ENCODE measurements around the gene PTPN12.

The PTPN12 gene

DNA sequence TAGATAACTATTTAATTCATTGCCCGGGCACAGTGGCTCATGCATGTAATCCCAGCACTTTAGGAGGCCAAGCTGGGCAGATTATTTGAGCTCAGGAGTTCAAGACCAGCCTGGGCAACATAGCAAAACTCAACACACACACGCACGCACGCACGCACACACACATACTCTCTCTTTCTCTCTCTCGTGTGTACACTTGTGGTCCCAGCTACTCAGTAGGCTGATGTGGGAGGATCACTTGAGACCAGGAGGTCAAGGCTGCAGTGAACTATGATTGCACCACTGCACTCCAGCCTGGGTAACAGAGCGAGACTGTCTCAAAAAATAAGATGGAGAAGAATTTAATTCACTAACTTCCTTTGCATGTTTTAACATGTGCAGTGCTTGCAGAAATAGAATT is 38.1 kb downstream of the PTPN12 start:
- peaks cover 15% of the 10 kb centered on the region; the same call in 1 of the 2 replicates for H3K36me3 ChIP-seq (ENCODE audit: insufficient read depth, low read length)
- H3K27me3 ChIP-seq (ENCODE audit: insufficient read depth, low read length, poor library complexity, severe bottlenecking): no peaks in the 10 kb centered on the region

GRCh38 chr7:77576856-77577255 is 39.8 kb downstream of the PTPN12 start:
- no peaks in the 10 kb centered on the region for H4K20me1 ChIP-seq (ENCODE audit: insufficient read depth, low read length, poor library complexity, severe bottlenecking)
- peaks cover 3% of the 10 kb centered on the region for H3K4me1 ChIP-seq (ENCODE audit: insufficient read depth, low read length, poor library complexity, severe bottlenecking)
- H3K27me3 ChIP-seq (ENCODE audit: insufficient read depth, low read length, poor library complexity, severe bottlenecking): no peaks in the 10 kb centered on the region
- TF ChIP-seq EZH2phosphoT487 (IDR thresholded peaks at IDR 0.05; ENCODE audit: borderline replicate concordance): no peak
- no peak for TF ChIP-seq CTCF (conservative IDR thresholded peaks at IDR 0.05; ENCODE audit: low read length)
- H3K4me3 ChIP-seq (ENCODE audit: low read length, poor library complexity, severe bottlenecking): no peak overlapping the region
- no peak overlapping the region for H3K9ac ChIP-seq (ENCODE audit: low read depth, low read length, poor library complexity, severe bottlenecking)
- peaks cover 15% of the 10 kb centered on the region; the same call in 1 of the 2 replicates for H3K36me3 ChIP-seq (ENCODE audit: insufficient read depth, low read length)
- no peaks in the 10 kb centered on the region for H3F3A ChIP-seq (ENCODE audit: low read depth)
- H3K79me2 ChIP-seq (ENCODE audit: insufficient read depth, low read length): no peaks in the 10 kb centered on the region
- no peaks in the 10 kb centered on the region for H3K9me3 ChIP-seq (ENCODE audit: insufficient read depth, low read depth, low read length)
- H3K4me2 ChIP-seq (ENCODE audit: low read depth, low read length, poor library complexity, severe bottlenecking): no peak overlapping the region
- no peak overlapping the region for H2AFZ ChIP-seq (ENCODE audit: low read length)
- H3K9me2 ChIP-seq (replicated peaks; ENCODE audit: low read depth, low read length): no peaks in the 10 kb centered on the region

More for the DNA sequence above, 38.1 kb downstream of the PTPN12 start:
- Histone ChIP-seq H4K20me1 (ENCODE audit: insufficient read depth, low read length, poor library complexity, severe bottlenecking) (no peaks in the 10 kb centered on the region), H3K4me3 (ENCODE audit: low read length, poor library complexity, severe bottlenecking) (no peak overlapping the region), H3K9me2 (replicated peaks; ENCODE audit: low read depth, low read length) (no peaks in the 10 kb centered on the region), H3K9ac (ENCODE audit: low read depth, low read length, poor library complexity, severe bottlenecking) (no peak overlapping the region), H3K4me2 (ENCODE audit: low read depth, low read length, poor library complexity, severe bottlenecking) (no peak overlapping the region), H2AFZ (ENCODE audit: low read length) (no peak overlapping the region), H3F3A (ENCODE audit: low read depth) (no peaks in the 10 kb centered on the region), H3K9me3 (ENCODE audit: insufficient read depth, low read depth, low read length) (no peaks in the 10 kb centered on the region), H3K79me2 (ENCODE audit: insufficient read depth, low read length) (no peaks in the 10 kb centered on the region), H3K4me1 (ENCODE audit: insufficient read depth, low read length, poor library complexity, severe bottlenecking) (peaks cover 3% of the 10 kb centered on the region)
- TF ChIP-seq EZH2phosphoT487 (IDR thresholded peaks at IDR 0.05; ENCODE audit: borderline replicate concordance) (no peak), CTCF (conservative IDR thresholded peaks at IDR 0.05; ENCODE audit: low read length) (no peak)

GRCh38 chr7:77579797-77580196 is 42.7 kb downstream of the PTPN12 start:
- Histone ChIP-seq H3K4me1 (ENCODE audit: insufficient read depth, low read length, poor library complexity, severe bottlenecking) (no peaks in the 10 kb centered on the region), H3K4me2 (ENCODE audit: low read depth, low read length, poor library complexity, severe bottlenecking) (no peak overlapping the region), H3K9me3 (ENCODE audit: insufficient read depth, low read depth, low read length) (no peaks in the 10 kb centered on the region), H4K20me1 (ENCODE audit: insufficient read depth, low read length, poor library complexity, severe bottlenecking) (no peaks in the 10 kb centered on the region), H3F3A (ENCODE audit: low read depth) (no peaks in the 10 kb centered on the region), H2AFZ (ENCODE audit: low read length) (no peak overlapping the region), H3K9me2 (replicated peaks; ENCODE audit: low read depth, low read length) (no peaks in the 10 kb centered on the region), H3K4me3 (ENCODE audit: low read length, poor library complexity, severe bottlenecking) (no peak overlapping the region), H3K9ac (ENCODE audit: low read depth, low read length, poor library complexity, severe bottlenecking) (no peak overlapping the region), H3K79me2 (ENCODE audit: insufficient read depth, low read length) (no peaks in the 10 kb centered on the region), H3K27me3 (ENCODE audit: insufficient read depth, low read length, poor library complexity, severe bottlenecking) (no peaks in the 10 kb centered on the region), H3K36me3 (ENCODE audit: insufficient read depth, low read length) (no peaks in the 10 kb centered on the region)
- no peak for TF ChIP-seq CTCF (conservative IDR thresholded peaks at IDR 0.05; ENCODE audit: low read length)
- no peak for TF ChIP-seq EZH2phosphoT487 (IDR thresholded peaks at IDR 0.05; ENCODE audit: borderline replicate concordance)
